ENCODE results near the gene SLC22A6. TPM values are rescaled to one million over a fixed set of nuclear protein-coding genes. Genes with fewer than 3 reads are reported as not detected.

Gene SLC22A6
- total and polyA plus RNA-seq, 2 experiments from 2014 or later = not detected

- TF ChIP-seq, protein P1, sequence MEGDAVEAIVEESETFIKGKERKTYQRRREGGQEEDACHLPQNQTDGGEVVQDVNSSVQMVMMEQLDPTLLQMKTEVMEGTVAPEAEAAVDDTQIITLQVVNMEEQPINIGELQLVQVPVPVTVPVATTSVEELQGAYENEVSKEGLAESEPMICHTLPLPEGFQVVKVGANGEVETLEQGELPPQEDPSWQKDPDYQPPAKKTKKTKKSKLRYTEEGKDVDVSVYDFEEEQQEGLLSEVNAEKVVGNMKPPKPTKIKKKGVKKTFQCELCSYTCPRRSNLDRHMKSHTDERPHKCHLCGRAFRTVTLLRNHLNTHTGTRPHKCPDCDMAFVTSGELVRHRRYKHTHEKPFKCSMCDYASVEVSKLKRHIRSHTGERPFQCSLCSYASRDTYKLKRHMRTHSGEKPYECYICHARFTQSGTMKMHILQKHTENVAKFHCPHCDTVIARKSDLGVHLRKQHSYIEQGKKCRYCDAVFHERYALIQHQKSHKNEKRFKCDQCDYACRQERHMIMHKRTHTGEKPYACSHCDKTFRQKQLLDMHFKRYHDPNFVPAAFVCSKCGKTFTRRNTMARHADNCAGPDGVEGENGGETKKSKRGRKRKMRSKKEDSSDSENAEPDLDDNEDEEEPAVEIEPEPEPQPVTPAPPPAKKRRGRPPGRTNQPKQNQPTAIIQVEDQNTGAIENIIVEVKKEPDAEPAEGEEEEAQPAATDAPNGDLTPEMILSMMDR (IDR thresholded peaks at IDR 0.05; ENCODE audit: low read depth, low read length) = no peak
- H3K27ac ChIP-seq = no peak overlapping the region
- H3K27me3 ChIP-seq = peaks cover 45% of the 10 kb centered on the region
- no peaks in the 10 kb centered on the region for H3K9me3 ChIP-seq (ENCODE audit: low read depth)
- H3K4me1 ChIP-seq (ENCODE audit: low read depth) = peaks cover 27% of the 10 kb centered on the region
- DNase-seq (ENCODE audit: low read depth in 1 of 2, low spot score in 1 of 2) = no peak
- no peak overlapping the region for H3K4me3 ChIP-seq
- H3K36me3 ChIP-seq = no peaks in the 10 kb centered on the region
These were observed 56.8 kb downstream of the SLC22A6 start for GRCh38 chr11:62928011-62928410.

DNA sequence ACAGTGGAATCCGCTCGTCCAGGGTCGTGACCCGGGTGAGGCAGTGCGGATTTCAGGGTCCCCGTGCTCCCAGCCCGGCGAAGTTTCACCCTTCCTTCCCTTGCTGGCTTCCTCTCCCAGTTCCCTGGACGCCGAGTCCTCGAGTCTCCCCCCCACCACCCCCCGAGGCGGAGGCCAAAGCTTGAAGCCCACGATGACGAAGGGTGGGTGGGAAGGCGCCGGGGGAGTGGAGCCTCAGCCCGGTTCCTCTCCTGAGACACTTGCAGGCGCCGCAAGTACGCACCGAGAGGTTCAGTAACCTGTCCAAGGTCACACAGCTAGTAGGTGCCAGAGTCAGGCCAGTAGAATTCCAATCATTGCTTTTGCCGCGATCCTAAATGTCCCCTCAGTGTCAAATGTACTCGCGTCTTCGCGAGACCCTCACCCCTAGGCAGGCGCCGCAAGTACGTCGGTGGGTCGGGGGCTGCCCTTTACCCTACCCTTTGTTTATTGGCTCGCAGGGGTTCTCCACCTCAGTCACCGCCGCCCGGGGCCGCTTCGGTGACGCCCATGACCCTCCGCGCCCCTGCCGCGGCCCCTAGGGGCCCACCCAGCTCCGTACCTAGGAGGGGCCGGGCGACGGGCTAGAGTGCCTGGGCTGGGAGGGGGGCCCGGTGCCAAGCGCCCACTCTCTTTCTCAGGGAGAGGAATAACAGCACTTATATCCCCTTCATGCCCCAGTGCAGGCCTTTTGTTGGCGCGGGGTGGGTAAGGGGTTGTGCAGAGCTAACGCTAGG, 57.9 kb downstream of the SLC22A6 start:
- TF ChIP-seq, protein P1 (IDR thresholded peaks at IDR 0.05; ENCODE audit: low read depth, low read length) = no peak
- DNase-seq (ENCODE audit: low read depth in 1 of 2, low spot score in 1 of 2) = no peak

More for the DNA sequence above, 57.9 kb downstream of the SLC22A6 start:
- peaks cover 45% of the 10 kb centered on the region for H3K27me3 ChIP-seq
- no peaks in the 10 kb centered on the region for H3K9me3 ChIP-seq (ENCODE audit: low read depth)
- no peak overlapping the region for H3K4me3 ChIP-seq
- no peaks in the 10 kb centered on the region for H3K36me3 ChIP-seq
- H3K4me1 ChIP-seq (ENCODE audit: low read depth) = peaks cover 29% of the 10 kb centered on the region
- H3K27ac ChIP-seq = no peak overlapping the region

Other genes with a start within 250 kb of the SLC22A6 start
- gene ZBTB3, start 230.8 kb downstream of the SLC22A6 start, total RNA-seq = 12.5 and 14.3 TPM in 2 replicates
- gene ZBTB3, start 230.8 kb downstream of the SLC22A6 start, polyA plus RNA-seq = 10.4 and 10.8 TPM in 2 replicates
- 67.2 and 101 TPM in 2 replicates for gene POLR2G, start 223.4 kb downstream of the SLC22A6 start, total RNA-seq
- gene POLR2G, start 223.4 kb downstream of the SLC22A6 start, polyA plus RNA-seq = 195 and 219 TPM in 2 replicates
- 33.1 and 38.8 TPM in 2 replicates for gene TAF6L, start 213.6 kb downstream of the SLC22A6 start, total RNA-seq
- gene TAF6L, start 213.6 kb downstream of the SLC22A6 start, polyA plus RNA-seq = 46.3 and 56.3 TPM in 2 replicates
- 34.2 and 55.2 TPM in 2 replicates for gene TMEM179B, start 197.6 kb downstream of the SLC22A6 start, total RNA-seq
- gene TMEM179B, start 197.6 kb downstream of the SLC22A6 start, polyA plus RNA-seq = 78.6 and 81.8 TPM in 2 replicates
- 87.1 and 88.9 TPM in 2 replicates for gene TMEM223, start 193.0 kb downstream of the SLC22A6 start, total RNA-seq
- 92.4 and 102 TPM in 2 replicates for gene TMEM223, start 193.0 kb downstream of the SLC22A6 start, polyA plus RNA-seq
- gene NXF1, start 179.5 kb downstream of the SLC22A6 start, total RNA-seq = 52.8 and 60.7 TPM in 2 replicates
- 96.7 and 127 TPM in 2 replicates for gene NXF1, start 179.5 kb downstream of the SLC22A6 start, polyA plus RNA-seq
- gene STX5, start 152.9 kb downstream of the SLC22A6 start, total RNA-seq = 38.5 and 45.2 TPM in 2 replicates
- gene STX5, start 152.9 kb downstream of the SLC22A6 start, polyA plus RNA-seq = 49.4 and 53.6 TPM in 2 replicates
- not detected in 2 replicates for gene TEX54, start 152.1 kb downstream of the SLC22A6 start, total RNA-seq
- 3.0 and 4.8 TPM in 2 replicates for gene TEX54, start 152.1 kb downstream of the SLC22A6 start, polyA plus RNA-seq
- 47.4 and 63.3 TPM in 2 replicates for gene WDR74, start 145.4 kb downstream of the SLC22A6 start, total RNA-seq
- gene WDR74, start 145.4 kb downstream of the SLC22A6 start, polyA plus RNA-seq = 42.1 and 52.8 TPM in 2 replicates
- gene SLC3A2, start 104.1 kb downstream of the SLC22A6 start, total RNA-seq = 71.8 and 79.2 TPM in 2 replicates
- gene SLC3A2, start 104.1 kb downstream of the SLC22A6 start, polyA plus RNA-seq = 93.8 and 100 TPM in 2 replicates
- 1.3 and 1.4 TPM in 2 replicates for gene CHRM1, start 63.6 kb downstream of the SLC22A6 start, total RNA-seq
- gene CHRM1, start 63.6 kb downstream of the SLC22A6 start, polyA plus RNA-seq = 0.97 and 1.6 TPM in 2 replicates
- not detected in 2 replicates for gene SLC22A8, start 30.9 kb upstream of the SLC22A6 start, total RNA-seq
- gene SLC22A8, start 30.9 kb upstream of the SLC22A6 start, polyA plus RNA-seq = 0.22 TPM in 1 of 2 replicates, not detected in the other
- gene SLC22A24, start 159.3 kb upstream of the SLC22A6 start, total RNA-seq = not detected in 2 replicates
- gene SLC22A24, start 159.3 kb upstream of the SLC22A6 start, polyA plus RNA-seq = 0.39 TPM in 1 of 2 replicates, not detected in the other